Endodermal cell (in vitro differentiated cells): ENCODE data around the gene TGM6. TPM values are rescaled to one million over a fixed set of nuclear protein-coding genes. Genes with fewer than 3 reads are reported as not detected.

Experiments
- DNase-seq: peaks from one replicate; pipeline ENCODE4 v3.0.0-alpha.2; 2017
- H3K27ac ChIP-seq: 2 replicates; pipeline ENCODE4 v1.5.1; 2013; ENCODE audit warnings: mild to moderate bottlenecking, low read depth, low read length, moderate library complexity
- H3K27me3 ChIP-seq: 2 replicates; pipeline ENCODE4 v1.6.1; 2013; ENCODE audit warnings: mild to moderate bottlenecking, low read length, moderate library complexity; ENCODE audit not compliant: insufficient read depth, control insufficient read depth, poor library complexity, severe bottlenecking
- H3K36me3 ChIP-seq: 2 replicates; pipeline ENCODE4 v1.7.0; 2013; ENCODE audit warnings: mild to moderate bottlenecking, low read length, moderate library complexity; ENCODE audit not compliant: control insufficient read depth, insufficient read depth
- H3K4me1 ChIP-seq: one replicate; pipeline ENCODE4 v1.7.0; 2013; ENCODE audit warnings: low read length; ENCODE audit not compliant: control insufficient read depth, insufficient read depth
- H3K4me3 ChIP-seq: 2 replicates; pipeline ENCODE4 v1.5.1; 2013; ENCODE audit warnings: mild to moderate bottlenecking, low read length, moderate library complexity
- H3K9ac ChIP-seq: 2 replicates; pipeline ENCODE4 v1.6.1; 2013; ENCODE audit warnings: mild to moderate bottlenecking, low read length, moderate library complexity; ENCODE audit not compliant: poor library complexity, severe bottlenecking; ENCODE audit errors: extremely low read depth
- H3K9me3 ChIP-seq: 2 replicates; pipeline ENCODE4 v1.6.1; 2013; ENCODE audit warnings: mild to moderate bottlenecking, low read length, moderate library complexity; ENCODE audit not compliant: control insufficient read depth
- H3K27ac Mint-ChIP-seq: 2 replicates; pipeline ENCODE4 v1.8.0; 2020; ENCODE audit warnings: mixed read lengths
- H3K27me3 Mint-ChIP-seq: 2 replicates; pipeline ENCODE4 v1.8.0; 2021; ENCODE audit warnings: mild to moderate bottlenecking, mixed read lengths; ENCODE audit not compliant: insufficient read depth
- H3K36me3 Mint-ChIP-seq: 2 replicates; pipeline ENCODE4 v1.8.0; 2020; ENCODE audit warnings: low read depth, mixed read lengths
- H3K4me1 Mint-ChIP-seq: 2 replicates; pipeline ENCODE4 v1.8.0; 2020; ENCODE audit warnings: mixed read lengths
- H3K4me3 Mint-ChIP-seq: 2 replicates; pipeline ENCODE4 v1.8.0; 2020; ENCODE audit warnings: mild to moderate bottlenecking, moderate library complexity, mixed read lengths
- H3K9me3 Mint-ChIP-seq: 2 replicates; pipeline ENCODE4 v1.8.0; 2020; ENCODE audit warnings: mild to moderate bottlenecking, mixed read lengths
- CTCF ChIP-seq: fragments of 200-600 bp; sonication (generic); conservative IDR thresholded peaks from 2 replicates; pipeline ENCODE4 v1.5.0; 2021; ENCODE audit warnings: antibody characterized with exemption, mild to moderate bottlenecking
- WGBS, 2 experiments: methylation state at CpG; one replicate each; pipeline versions ENCODE4 v1.1.5 to v1.1.7; 2013; ENCODE audit warnings: missing lambda C conversion rate in 2 of 2, mixed read lengths in 1 of 2; ENCODE audit not compliant: insufficient coverage in 1 of 2, insufficient read length in 1 of 2; 5-methylcytosine and 5-hydroxymethylcytosine counted together
- total RNA-seq, 2 donors: library from RNA; stranded (reverse); fragmentation: NEBNext Ultra II Directional in 1 of 2; extraction: Animal tissue kit (Norgen Biotek cat#: 25700) in 1 of 2; gene quantifications; 2 replicates in 1 of 2; 3 replicates in 1 of 2; pipeline ENCODE4 v1.2.1, GENCODE V29; 2021

Gene TGM6
- total RNA-seq, 2 donors from 2014 or later = not detected

- H3K27ac Mint-ChIP-seq = no peak overlapping the region
- H3K27ac ChIP-seq = no peak overlapping the region
- 63 to 78% methylated on average over 4 to 8 of the region's 8 CpGs for WGBS, 2 experiments
- H3K36me3 Mint-ChIP-seq = no peaks in the 10 kb centered on the region
- TF ChIP-seq CTCF = peak; percentile 93
- H3K27me3 Mint-ChIP-seq = no peaks in the 10 kb centered on the region
- H3K4me1 Mint-ChIP-seq = no peaks in the 10 kb centered on the region
- H3K27me3 ChIP-seq = no peaks in the 10 kb centered on the region
- H3K4me3 Mint-ChIP-seq = no peak overlapping the region
- H3K36me3 ChIP-seq = no peaks in the 10 kb centered on the region
- peak; percentile 96 for DNase-seq
- no peak overlapping the region for H3K9ac ChIP-seq
- no peaks in the 10 kb centered on the region for H3K4me1 ChIP-seq
- no peaks in the 10 kb centered on the region for H3K9me3 ChIP-seq
- H3K4me3 ChIP-seq = no peak overlapping the region
- no peaks in the 10 kb centered on the region for H3K9me3 Mint-ChIP-seq
These were observed 71.4 kb downstream of the TGM6 start for GRCh38 chr20:2451939-2452732.

- Histone ChIP-seq H3K27ac (no peak overlapping the region), H3K27me3 (no peaks in the 10 kb centered on the region), H3K9me3 (no peaks in the 10 kb centered on the region), H3K36me3 (peaks cover 2% of the 10 kb centered on the region), H3K9ac (no peak overlapping the region), H3K4me1 (no peaks in the 10 kb centered on the region), H3K4me3 (no peak overlapping the region)
- no peak for DNase-seq
- Mint-ChIP-seq H3K27me3 (no peaks in the 10 kb centered on the region), H3K36me3 (peaks cover 2% of the 10 kb centered on the region), H3K4me1 (no peaks in the 10 kb centered on the region), H3K27ac (peak overlapping the region; percentile 55), H3K9me3 (no peaks in the 10 kb centered on the region), H3K4me3 (no peak overlapping the region)
- WGBS, 2 experiments = 70 to 80% methylated on average over 2 to 3 of the region's 3 CpGs
- no peak for TF ChIP-seq CTCF
These were observed 73.1 kb downstream of the TGM6 start for GRCh38 chr20:2453792-2454191.

GRCh38 chr20:2455771-2456497 is 75.2 kb downstream of the TGM6 start:
- no peak for DNase-seq
- no peaks in the 10 kb centered on the region for H3K4me1 Mint-ChIP-seq
- Histone ChIP-seq H3K27me3 (no peaks in the 10 kb centered on the region), H3K27ac (no peak overlapping the region), H3K4me1 (no peaks in the 10 kb centered on the region), H3K36me3 (peaks cover 23% of the 10 kb centered on the region), H3K4me3 (no peak overlapping the region), H3K9ac (no peak overlapping the region), H3K9me3 (no peaks in the 10 kb centered on the region)
- H3K9me3 Mint-ChIP-seq = no peaks in the 10 kb centered on the region
- no peak overlapping the region for H3K4me3 Mint-ChIP-seq
- H3K27me3 Mint-ChIP-seq = no peaks in the 10 kb centered on the region
- no peak for TF ChIP-seq CTCF
- no peak overlapping the region for H3K27ac Mint-ChIP-seq
- WGBS, 2 experiments = 100% methylated on average over 2 of the region's 2 CpGs
- H3K36me3 Mint-ChIP-seq = peaks cover 22% of the 10 kb centered on the region
